Endothelial cell of umbilical vein (primary cell): ENCODE measurements around the gene SPNS2. TPM values are rescaled to one million over a fixed set of nuclear protein-coding genes. Genes with fewer than 3 reads are reported as not detected.

Experiments used
- BruUV-seq: library from RNA; stranded (reverse); fragments of 400-500 nt; replicated peaks from 2 replicates; lab custom pipeline; 2021; lab: Mats Ljungman, UMichigan
- CTCF ChIA-PET: fragments of 300-600, 350-600 bp; sonication (Branson Sonifier 250); formaldehyde crosslinking; loops from one replicate; lab custom pipeline; 2021; ENCODE audit warnings: antibody characterized with exemption, inconsistent platforms; lab: Charles Lee
- POLR2A ChIA-PET: fragments of 300-600, 350-600 bp; sonication (Branson Sonifier 250); formaldehyde crosslinking; loops from one replicate; lab custom pipeline; 2021; ENCODE audit warnings: antibody characterized with exemption, inconsistent platforms; lab: Charles Lee
- DNase-seq: peaks from one replicate; pipeline ENCODE4 v3.0.0-alpha.2; 2011; ENCODE audit warnings: low read depth, low spot score
- FAIRE-seq: peaks from 2 replicates; lab custom pipeline; 2011; peaks lifted over from hg19 to GRCh38; lab: Jason Lieb, UNC
- H2AFZ ChIP-seq: 2 replicates; pipeline ENCODE4 v1.6.0; 2012; ENCODE audit warnings: low read depth, low read length, control low read depth, inconsistent platforms
- H3K27ac ChIP-seq: 2 replicates; pipeline ENCODE4 v1.5.1; 2011; ENCODE audit warnings: low read depth, mild to moderate bottlenecking, control low read depth, low read length, moderate library complexity; ENCODE audit not compliant: insufficient read depth
- H3K27me3 ChIP-seq, 2 experiments: 2 replicates each; pipeline versions ENCODE4 v1.6.0 to v1.6.1; 2011; ENCODE audit warnings: low read length in 2 of 2, mixed read lengths in 1 of 2; ENCODE audit not compliant: control insufficient read depth in 2 of 2, insufficient read depth in 2 of 2
- H3K36me3 ChIP-seq, 2 experiments: 2 replicates in 1 of 2; 3 replicates in 1 of 2; pipeline ENCODE4 v1.5.1; 2011; ENCODE audit warnings: low read length in 2 of 2, mild to moderate bottlenecking in 1 of 2, moderate library complexity in 1 of 2; ENCODE audit not compliant: control insufficient read depth in 2 of 2, insufficient read depth in 2 of 2; ENCODE audit errors: extremely low read depth in 1 of 2
- H3K4me1 ChIP-seq: 3 replicates; pipeline ENCODE4 v1.5.1; 2011; ENCODE audit warnings: mild to moderate bottlenecking, low read length; ENCODE audit not compliant: control insufficient read depth, insufficient read depth; ENCODE audit errors: extremely low read depth
- H3K4me2 ChIP-seq: 2 replicates; pipeline ENCODE4 v1.6.1; 2011; ENCODE audit warnings: low read length, control low read depth, mixed read lengths; ENCODE audit not compliant: insufficient read depth
- H3K4me3 ChIP-seq, 3 experiments: fragments of 200-600 bp in 1 of 3; sonication (generic), shearing (Covaris generic) in 1 of 3; replicated peaks in 1 of 3; 2 replicates each; pipeline ENCODE4 v1.5.1; 2011 to 2016; ENCODE audit warnings: control low read depth in 3 of 3, low read length in 3 of 3, mild to moderate bottlenecking in 2 of 3, inconsistent platforms in 1 of 3, low read depth in 1 of 3, moderate library complexity in 1 of 3; ENCODE audit not compliant: insufficient read depth in 1 of 3
- H3K79me2 ChIP-seq: 2 replicates; pipeline ENCODE4 v1.6.0; 2012; ENCODE audit warnings: low read length, inconsistent platforms; ENCODE audit not compliant: control insufficient read depth, insufficient read depth
- H3K9ac ChIP-seq: replicated peaks from 2 replicates; pipeline ENCODE3; 2011; ENCODE audit warnings: low read length, control low read depth; ENCODE audit not compliant: insufficient read depth; ENCODE audit errors: extremely low read depth
- H3K9me1 ChIP-seq: replicated peaks from 3 replicates; pipeline ENCODE4 v1.6.0; 2011; ENCODE audit warnings: mild to moderate bottlenecking, low read length; ENCODE audit not compliant: control insufficient read depth, insufficient read depth; ENCODE audit errors: extremely low read depth
- H3K9me3 ChIP-seq: replicated peaks from 2 replicates; pipeline ENCODE4 v1.5.1; 2012; ENCODE audit warnings: low read length, inconsistent platforms; ENCODE audit not compliant: control insufficient read depth, insufficient read depth
- H4K20me1 ChIP-seq: replicated peaks from 2 replicates; pipeline ENCODE3; 2011; ENCODE audit warnings: mild to moderate bottlenecking, low read length; ENCODE audit not compliant: control insufficient read depth, insufficient read depth; ENCODE audit errors: extremely low read depth
- POLR2A ChIP-seq: IDR thresholded peaks from 2 replicates; pipeline ENCODE4 v1.6.1; 2012; ENCODE audit warnings: low read depth, mild to moderate bottlenecking, control low read depth, low read length
- dilution Hi-C: fragments of 300-500 bp; cut with MboI; formaldehyde crosslinking; loops from one replicate; pipeline ENCODE4 v1.15.0; 2019; ENCODE audit warnings: low sequenced_read_pairs; ENCODE audit not compliant: extremely low pct_ligation_motif_present
- intact Hi-C: fragments of 100-400 bp; cut with micrococcal nuclease; formaldehyde crosslinking; loops from one replicate; pipeline ENCODE4 v1.10.0; 2022
- polyA plus RNA-seq, 4 experiments: library from polyadenylated mRNA; depleted of rRNA in 3 of 4; stranded (reverse) in 3 of 4; unstranded in 1 of 4; fragments of >200 nt; gene quantifications; 2 replicates each; pipeline versions ENCODE4 v1.2.1 to v1.2.3, GENCODE V29; 2011 to 2012; ENCODE audit warnings: missing spikeins in 1 of 4
- total RNA-seq: library from RNA; stranded (reverse); gene quantifications from 2 replicates; pipeline ENCODE4 v1.2.3, GENCODE V29; 2021

The SPNS2 gene
- total and polyA plus RNA-seq, 2 donors (not counting 3 experiments of a cell fraction or from before 2014, with no cell fraction given) = 70.2 to 77.3 TPM

DNA sequence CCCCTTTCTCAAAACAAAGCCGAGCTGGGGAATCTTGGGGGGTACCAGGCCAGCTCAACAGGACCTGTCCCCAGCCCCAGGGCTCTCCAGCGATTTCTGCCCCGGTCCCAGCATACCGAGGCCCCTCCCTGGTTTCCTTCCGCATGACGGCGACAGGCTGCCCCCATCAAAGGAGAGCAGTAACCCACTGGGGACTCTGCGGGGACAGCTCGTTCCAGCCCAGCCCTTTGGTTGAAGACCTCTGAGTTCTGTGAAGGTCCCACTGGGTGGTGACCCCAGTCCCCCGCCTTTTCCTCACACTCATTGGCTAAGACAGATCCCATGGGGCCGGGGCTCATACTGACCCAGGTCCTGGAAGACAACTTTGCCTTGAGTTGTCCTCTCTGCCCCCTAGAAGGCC is 89.7 kb downstream of the SPNS2 start:
- no peak for TF ChIP-seq POLR2A
- Histone ChIP-seq H2AFZ (no peak overlapping the region), H3K9me3 (no peaks in the 10 kb centered on the region), H3K4me2 (no peak overlapping the region), H3K27me3 (peaks cover 19 to 28% of the 10 kb centered on the region in 2 experiments), H3K27ac (no peak overlapping the region), H3K9ac (no peak overlapping the region), H3K36me3 (no peaks in the 10 kb centered on the region), H3K79me2 (no peaks in the 10 kb centered on the region), H3K4me1 (no peaks in the 10 kb centered on the region), H4K20me1 (no peaks in the 10 kb centered on the region), H3K9me1 (no peaks in the 10 kb centered on the region), H3K4me3 (no peak overlapping the region)
- intact Hi-C loops (no loop called here), dilution Hi-C loops (no loop called here)
- FAIRE-seq (no peak), DNase-seq (no peak)
- no TSS peak for BruUV-seq
- ChIA-PET POLR2A (no interaction called here), CTCF (no interaction called here)

Other genes starting within 250 kb of the SPNS2 start
- 45.4 and 51.1 TPM in 2 replicates for gene ANKFY1, start 234.9 kb upstream of the SPNS2 start, total RNA-seq
- 26.0 and 30.6 TPM in 2 replicates for gene ANKFY1, start 234.9 kb upstream of the SPNS2 start, polyA plus RNA-seq
- 77.2 and 79.6 TPM in 2 replicates for gene UBE2G1, start 132.2 kb upstream of the SPNS2 start, total RNA-seq
- gene UBE2G1, start 132.2 kb upstream of the SPNS2 start, polyA plus RNA-seq = 23.4 and 29.2 TPM in 2 replicates
- 0.66 TPM in 1 of 2 replicates, not detected in the other for gene SPNS3, start 64.9 kb upstream of the SPNS2 start, total RNA-seq
- gene SPNS3, start 64.9 kb upstream of the SPNS2 start, polyA plus RNA-seq = 0.18 and 0.24 TPM in 2 replicates
- gene MYBBP1A, start 56.5 kb downstream of the SPNS2 start, total RNA-seq = 78.1 and 79.2 TPM in 2 replicates
- 26.8 and 29.3 TPM in 2 replicates for gene MYBBP1A, start 56.5 kb downstream of the SPNS2 start, polyA plus RNA-seq
- not detected in 2 replicates for gene GGT6, start 61.7 kb downstream of the SPNS2 start, total RNA-seq
- not detected in 2 replicates for gene GGT6, start 61.7 kb downstream of the SPNS2 start, polyA plus RNA-seq
- gene SMTNL2, start 85.6 kb downstream of the SPNS2 start, total RNA-seq = not detected in 2 replicates
- not detected in 2 replicates for gene SMTNL2, start 85.6 kb downstream of the SPNS2 start, polyA plus RNA-seq
- not detected in 2 replicates for gene ALOX15, start 142.8 kb downstream of the SPNS2 start, total RNA-seq
- gene ALOX15, start 142.8 kb downstream of the SPNS2 start, polyA plus RNA-seq = not detected in 2 replicates
- 58.5 and 63.9 TPM in 2 replicates for gene PELP1, start 205.3 kb downstream of the SPNS2 start, total RNA-seq
- 26.8 and 41.2 TPM in 2 replicates for gene PELP1, start 205.3 kb downstream of the SPNS2 start, polyA plus RNA-seq
- gene ARRB2, start 211.8 kb downstream of the SPNS2 start, total RNA-seq = 21.3 and 25.2 TPM in 2 replicates
- gene ARRB2, start 211.8 kb downstream of the SPNS2 start, polyA plus RNA-seq = 18.6 and 19.1 TPM in 2 replicates
- 11.7 and 12.9 TPM in 2 replicates for gene MED11, start 232.5 kb downstream of the SPNS2 start, total RNA-seq
- 21.2 and 23.8 TPM in 2 replicates for gene MED11, start 232.5 kb downstream of the SPNS2 start, polyA plus RNA-seq
- 0.44 TPM in 1 of 2 replicates, not detected in the other for gene ZMYND15, start 241.0 kb downstream of the SPNS2 start, total RNA-seq
- gene ZMYND15, start 241.0 kb downstream of the SPNS2 start, polyA plus RNA-seq = 0.12 and 0.18 TPM in 2 replicates
- 4.8 and 5.4 TPM in 2 replicates for gene CXCL16, start 241.0 kb downstream of the SPNS2 start, total RNA-seq
- gene CXCL16, start 241.0 kb downstream of the SPNS2 start, polyA plus RNA-seq = 6.1 and 7.3 TPM in 2 replicates